Stimulated activated CD4-positive, alpha-beta T cell treated with anti-CD3 and anti-CD28 coated beads, Interleukin-15, amount 100 ng/mL, for 48 hours (primary cell): Measurements from ENCODE around the gene LIPC.

Experiments
- DNase-seq, 2 donors: peaks; one replicate each; pipeline ENCODE4 v3.0.0-alpha.2; 2020; ENCODE audit warnings: low read depth in 2 of 2

LIPC gene

DNA sequence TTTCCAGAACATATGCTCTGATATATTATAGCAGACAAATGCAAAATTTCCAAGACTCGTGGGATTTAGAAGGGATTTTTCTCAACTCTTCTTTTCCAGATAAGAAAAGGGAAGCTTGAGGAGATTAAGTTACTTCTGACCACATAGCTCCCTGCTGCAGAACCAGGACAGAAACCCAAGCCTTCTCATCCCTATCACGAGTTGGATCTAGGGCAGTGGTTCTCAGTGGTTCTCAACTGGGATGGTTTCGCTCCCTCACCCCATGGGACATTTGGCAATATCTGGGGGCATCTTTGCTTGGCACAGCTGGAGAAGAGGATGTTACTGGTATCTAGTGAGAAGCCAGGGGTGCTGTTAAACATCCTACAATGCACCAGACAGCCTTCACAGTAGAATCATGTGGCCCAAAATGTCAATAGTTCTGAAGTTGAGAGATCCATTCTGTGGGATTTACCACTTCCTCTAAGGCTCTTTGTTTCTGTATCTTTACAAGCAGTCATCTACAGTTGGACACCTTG is 64.2 kb downstream of the LIPC start:
- no peak for DNase-seq

DNA sequence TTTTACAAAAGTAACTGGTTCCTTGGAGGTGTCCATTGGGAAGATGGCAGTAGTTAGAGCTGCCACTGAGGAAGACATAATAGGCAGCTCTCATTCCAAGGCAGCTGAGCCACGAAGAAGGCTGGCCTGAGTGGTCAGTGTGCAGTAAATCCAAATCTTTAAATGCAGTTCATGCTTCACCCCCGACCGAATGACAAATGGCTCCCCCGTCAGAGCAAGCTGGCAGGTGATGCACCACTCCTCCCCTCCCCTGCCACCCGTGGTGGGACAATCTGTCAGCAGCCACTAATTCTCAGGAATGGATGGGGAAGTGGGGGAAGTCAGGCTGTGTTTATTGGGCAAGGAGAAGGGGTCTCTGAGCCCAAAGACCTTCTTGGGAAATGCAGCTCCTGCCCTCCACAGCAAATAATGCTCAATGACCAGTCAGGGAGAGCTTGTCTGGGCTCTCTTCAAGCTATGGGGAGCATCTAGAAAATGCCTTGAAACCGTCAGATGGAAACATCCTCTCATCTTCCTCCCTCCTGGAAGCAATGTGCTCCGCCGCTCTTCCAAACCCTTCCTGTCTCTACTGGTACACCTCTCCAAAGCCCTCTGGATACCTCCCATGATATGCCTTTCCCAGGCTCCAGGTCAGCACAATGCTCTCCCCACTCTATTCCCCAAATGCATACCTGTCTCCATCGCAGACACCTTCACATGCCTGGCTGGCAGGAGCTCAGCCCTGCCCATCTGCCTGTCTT is 65.4 kb downstream of the LIPC start:
- DNase-seq: no peak

DNA sequence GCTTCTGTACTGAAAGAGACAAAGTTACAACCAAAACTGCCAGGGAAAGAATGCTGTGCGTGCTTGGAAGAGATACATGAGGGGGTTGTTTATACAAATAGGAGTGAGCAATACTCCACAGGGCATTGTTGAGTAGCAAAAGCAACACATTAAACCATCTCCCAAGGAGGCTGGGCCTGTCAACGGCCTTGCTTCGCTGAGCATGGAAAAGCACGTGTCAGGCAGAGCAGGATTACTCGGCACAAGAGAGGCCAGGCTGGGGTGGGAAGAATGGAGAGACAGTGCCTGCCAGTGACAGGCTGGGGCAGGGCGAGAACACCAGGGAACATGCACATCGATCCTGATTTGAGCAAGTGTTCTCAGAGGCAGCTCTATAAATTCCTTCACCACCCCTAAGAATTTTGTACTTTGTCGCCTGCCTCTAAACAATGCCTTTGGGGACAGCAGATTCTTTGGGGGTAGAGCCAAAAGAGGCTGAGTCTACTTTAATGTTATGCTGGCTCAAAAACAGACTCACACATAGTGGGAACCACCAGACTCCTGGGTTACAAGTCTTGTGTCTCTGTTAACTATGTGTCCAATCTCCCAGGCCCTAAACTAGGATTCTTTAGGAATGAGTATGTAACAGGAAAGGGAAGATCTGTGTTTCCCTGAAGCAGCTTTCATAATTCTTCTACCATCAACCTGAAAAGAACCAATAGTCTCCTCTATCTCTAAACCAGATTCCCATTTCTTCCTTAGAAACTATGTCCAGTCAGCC is 67.2 kb downstream of the LIPC start:
- no peak for DNase-seq

DNA sequence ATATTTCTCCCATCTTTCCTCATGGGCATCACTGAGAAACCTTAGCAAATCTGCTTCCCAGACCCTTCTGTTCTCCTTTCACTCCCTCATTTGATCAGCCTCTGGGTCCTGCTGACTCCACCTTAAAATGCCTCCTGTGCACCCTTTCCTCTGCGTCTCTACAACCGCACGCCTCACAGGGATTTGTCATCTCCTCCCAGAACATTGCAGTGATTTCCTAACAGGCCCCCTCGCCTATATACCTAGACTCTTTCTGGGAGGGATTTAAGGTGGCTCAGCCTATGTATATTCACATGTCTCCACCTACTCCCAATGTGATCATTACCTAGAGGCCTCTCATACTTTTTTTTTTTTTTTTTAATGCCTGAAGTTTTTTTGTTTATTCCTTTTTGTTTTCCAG is 69.2 kb downstream of the LIPC start:
- DNase-seq: no peak

DNA sequence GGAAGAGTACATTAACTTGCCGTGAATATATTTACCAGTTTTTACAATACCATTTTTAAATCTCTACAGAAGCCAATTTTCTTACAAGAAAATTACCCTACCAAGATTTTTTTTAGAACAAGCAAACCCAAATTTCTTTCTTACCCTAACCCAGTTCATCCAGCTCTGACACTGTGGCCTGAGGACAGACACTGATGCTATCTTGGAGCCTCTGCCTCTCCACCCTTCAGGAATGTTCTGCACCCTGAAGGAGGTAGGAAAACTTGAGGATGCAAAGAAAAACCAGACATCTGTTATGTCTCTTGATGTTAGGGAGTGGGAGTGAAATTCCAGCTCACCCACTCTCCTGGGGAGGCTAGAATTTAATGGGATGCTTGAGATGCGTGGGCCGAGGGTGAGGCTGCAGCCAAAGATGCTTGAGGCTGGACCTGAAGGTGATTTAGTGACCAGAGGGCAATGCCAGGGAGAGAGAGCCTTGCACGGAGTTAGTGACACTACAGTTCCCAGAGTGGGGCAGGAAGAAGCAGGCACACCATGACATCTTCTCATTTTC is 69.9 kb downstream of the LIPC start:
- DNase-seq: no peak

DNA sequence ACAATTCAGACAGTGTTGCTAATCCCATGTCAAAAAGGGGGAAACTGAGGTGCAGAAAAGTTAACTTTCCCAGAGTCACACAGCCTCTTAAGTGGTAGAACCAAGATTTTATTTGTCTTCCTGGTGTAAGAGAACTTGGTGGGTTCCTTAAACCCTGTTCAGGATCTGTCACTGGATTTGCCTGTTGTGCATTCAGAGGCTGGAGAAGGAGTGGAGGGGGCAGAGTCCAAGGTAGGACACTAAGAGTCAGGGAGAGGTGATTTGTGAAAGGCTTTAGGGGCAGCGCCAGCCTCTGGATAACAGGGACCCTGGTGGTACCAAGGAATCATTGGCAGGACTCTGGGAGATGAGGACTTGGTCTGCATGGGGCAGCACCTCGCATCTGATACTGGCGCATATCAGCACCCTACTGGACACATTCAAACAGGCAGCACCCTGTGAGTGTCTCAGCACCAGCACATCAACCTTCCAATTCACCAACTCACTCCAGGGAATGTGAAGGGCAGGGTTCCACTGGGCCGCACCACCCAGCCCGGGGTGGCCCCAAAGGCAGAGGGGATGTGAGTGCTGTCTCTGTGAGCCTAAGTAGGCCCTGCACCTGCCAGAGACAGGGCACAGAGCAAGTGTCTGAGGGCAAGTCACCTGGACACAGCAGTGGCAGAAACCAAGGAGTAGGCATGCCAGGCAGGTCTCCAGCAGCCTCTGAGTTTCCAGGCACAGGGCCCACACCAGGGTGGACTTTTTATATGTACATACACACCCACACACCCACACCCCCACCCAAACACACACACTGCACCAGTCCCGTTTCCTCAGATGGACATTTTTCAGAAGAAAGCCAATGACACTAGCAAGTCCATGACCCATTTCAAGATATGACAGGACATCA is 71.6 kb downstream of the LIPC start:
- no peak for DNase-seq

DNA sequence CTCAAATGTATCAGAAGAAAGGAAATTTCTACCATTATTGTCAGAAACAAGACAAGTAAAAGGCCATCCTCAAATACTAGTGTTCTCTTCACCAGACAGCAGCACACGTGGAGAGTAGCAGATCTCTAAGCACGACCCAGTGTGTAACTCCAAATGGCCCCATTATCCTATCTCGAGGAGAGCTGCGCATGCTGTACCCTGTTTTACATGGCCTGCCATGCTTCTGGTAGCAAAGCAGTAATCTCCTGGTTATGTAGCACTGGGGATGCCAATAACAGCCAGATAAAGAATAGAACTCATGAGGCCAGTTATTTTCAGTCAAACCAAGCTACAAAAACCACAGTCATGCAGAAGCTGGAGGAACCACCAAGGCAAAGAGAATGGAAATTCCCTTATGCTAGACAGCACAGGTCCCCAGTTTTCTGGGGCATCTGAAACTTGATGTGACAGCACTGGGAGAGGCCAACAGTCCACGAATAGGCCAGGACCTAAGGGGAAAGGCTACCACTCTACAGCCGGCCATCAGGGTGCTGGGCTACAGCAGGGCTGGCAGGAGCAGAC is 73.0 kb downstream of the LIPC start:
- DNase-seq: no peak

DNA sequence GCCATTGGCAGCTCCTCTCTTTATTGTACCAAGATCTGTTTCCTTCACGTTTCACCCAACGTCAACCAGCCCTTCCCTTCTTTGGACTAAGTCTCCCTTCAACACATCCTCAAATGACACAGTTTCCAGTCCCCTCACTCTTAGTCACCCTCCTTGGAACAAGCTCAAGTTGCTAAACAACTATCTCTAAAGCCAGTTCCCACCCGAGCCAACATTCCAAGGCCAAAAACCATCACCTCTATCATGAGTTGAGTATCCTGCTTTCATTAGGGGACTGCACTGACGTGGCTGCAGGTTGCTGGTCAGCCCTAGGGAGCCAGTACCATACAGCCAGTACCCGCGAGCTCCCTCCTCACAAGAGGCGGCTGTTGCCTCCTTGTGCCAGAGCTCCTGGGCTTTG is 73.8 kb downstream of the LIPC start:
- no peak for DNase-seq

DNA sequence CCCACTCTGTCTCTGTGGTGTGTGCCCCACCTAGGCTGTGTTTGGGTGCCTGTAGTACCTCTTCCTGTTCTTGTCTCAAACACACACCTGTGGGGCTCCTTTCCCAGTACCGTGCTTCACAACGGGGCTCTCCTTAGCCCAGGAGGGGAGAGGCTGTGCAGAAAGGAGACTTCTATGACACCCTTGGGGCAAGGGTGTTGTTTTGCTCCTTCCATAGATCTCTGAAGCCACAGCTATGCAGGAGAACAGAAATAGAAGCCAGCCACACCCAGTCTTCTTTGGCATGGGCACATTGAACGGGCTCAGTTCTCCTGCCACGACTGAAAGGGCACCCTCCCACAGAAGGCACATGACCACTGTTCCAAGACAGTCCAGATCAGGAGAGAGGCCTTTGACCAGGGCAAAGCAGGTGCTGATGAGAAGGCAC is 74.3 kb downstream of the LIPC start:
- DNase-seq: no peak

DNA sequence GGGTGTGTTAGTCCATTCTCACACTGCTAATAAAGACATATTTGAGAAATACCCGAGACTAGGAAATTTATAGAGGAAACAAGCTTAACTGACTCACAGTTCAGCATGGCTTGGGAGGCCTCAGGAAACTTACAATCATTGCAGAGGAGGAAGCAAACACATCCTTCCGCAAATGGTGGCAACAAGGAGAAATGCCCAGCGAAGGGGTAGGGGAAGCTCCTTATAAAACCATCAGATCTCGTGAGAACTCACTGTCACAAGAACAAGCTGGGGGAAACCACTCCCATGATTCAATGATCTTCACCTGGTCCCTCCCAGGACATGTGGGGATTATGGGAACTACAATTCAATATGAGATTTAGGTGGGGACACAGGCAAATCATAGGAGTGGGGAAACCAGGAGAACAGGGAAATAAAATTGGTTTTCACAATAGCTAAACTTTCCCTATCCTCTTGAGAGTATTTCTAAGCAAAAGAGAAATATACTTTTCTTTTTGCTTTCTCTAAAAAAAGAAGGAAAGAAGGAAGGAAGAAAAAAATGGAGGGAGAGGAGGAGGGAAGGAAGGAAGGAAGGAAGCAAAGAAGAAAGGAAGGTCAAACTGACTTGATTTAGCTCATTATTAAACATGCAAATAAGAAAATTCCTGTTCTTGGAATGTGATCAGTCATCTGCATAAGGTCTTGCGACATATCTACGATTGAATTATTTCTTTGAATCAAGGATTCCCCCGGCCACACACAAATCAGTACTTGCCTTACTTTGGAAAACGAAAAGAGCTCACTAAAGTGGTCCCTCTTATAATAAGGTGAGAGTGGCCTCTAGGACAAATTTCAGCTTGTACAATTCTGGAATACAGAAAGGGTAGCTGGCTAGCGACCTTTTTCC is 75.2 kb downstream of the LIPC start:
- DNase-seq: no peak

DNA sequence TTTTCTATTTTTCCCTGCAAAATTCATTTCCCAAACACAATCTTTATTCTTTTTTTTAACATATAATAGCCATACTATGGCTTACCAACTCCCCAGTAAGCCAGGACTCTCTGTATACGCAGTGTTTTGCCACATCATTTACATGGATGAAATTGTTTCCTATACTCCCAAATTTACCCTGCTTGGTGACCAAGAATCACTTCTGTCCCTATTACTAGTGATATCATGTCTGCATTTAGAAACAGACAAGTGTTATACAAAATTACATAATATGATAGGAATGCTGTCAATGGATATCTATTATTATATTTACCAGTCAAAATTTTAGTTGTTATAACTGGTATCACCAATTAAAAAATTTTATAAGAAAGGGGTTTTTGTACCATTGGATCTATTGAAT is 77.8 kb downstream of the LIPC start:
- no peak for DNase-seq

DNA sequence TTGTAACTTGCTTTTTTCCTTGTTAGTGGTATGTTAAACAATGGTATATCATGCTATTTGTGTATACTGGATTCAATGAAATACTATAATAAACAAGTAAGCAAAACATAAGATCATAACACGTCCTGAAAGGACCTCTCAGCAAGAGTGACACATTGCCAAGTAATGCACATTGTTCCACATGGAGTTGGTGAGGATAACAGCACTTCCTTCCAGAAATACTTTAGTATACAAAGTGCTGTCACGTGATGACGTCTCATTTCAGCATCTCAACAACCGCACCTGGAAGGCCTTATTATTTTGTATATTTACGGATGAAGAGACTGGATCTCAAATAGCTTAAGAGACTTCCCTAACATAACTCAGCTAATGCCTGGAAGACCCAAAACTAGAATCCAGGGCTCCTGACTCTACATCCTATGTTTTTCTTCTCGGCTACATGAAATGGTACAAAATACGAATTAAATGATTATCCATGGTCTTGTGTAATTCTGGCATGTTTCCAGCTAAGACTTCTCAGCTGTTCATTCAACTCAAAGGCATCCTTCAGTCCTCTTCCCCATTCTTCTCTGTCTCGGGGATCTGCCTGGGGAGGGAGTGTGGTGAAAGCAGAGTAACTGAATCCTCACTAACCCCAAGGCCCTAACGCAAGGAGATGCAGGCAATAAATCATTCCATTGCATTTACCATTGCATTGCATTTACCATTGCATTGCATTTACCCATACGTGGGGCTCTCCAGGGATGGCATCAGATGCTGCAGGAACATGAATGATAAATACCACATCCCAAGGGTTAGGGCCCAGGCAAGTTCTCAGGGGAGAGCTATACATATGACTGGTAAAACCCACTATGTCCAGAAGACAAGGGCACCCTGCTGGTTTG is 79.2 kb downstream of the LIPC start:
- no peak for DNase-seq

DNA sequence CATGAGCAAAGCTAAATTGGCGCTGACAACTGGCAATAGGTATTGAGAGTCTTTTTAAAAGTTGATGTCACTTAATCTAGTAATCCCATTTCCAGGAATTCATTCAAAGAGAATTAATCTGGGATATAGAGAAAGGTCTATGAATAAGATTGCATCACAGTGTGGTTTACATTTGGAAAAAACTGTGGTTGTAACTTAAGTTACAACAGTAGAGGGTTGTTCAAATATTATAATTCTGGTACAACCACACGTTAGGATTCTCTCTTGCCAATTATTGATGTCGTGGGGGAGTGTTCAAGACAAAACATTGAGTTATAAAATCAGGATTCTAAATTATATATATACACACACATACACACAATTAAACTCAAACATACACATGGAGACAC is 79.8 kb downstream of the LIPC start:
- DNase-seq: no peak

DNA sequence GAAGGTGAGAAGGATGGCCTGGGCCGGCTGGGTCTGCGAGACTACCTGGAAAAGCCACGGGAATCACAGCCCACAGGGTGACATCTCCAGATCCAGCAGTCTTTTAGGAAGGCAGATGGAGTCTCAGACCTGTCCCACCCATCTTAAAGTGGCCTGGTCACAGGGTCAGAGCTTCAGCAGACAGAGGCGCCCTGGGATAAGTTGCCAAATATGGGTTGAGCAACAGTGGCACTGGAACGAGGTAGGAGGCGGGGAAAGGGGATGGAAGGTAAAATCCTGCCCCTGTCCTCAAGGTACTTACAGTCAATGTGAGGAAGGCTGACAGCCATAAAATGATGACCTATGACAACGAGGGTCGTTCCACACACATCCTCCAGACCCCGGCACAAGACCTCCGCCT is 80.7 kb downstream of the LIPC start:
- no peak for DNase-seq

DNA sequence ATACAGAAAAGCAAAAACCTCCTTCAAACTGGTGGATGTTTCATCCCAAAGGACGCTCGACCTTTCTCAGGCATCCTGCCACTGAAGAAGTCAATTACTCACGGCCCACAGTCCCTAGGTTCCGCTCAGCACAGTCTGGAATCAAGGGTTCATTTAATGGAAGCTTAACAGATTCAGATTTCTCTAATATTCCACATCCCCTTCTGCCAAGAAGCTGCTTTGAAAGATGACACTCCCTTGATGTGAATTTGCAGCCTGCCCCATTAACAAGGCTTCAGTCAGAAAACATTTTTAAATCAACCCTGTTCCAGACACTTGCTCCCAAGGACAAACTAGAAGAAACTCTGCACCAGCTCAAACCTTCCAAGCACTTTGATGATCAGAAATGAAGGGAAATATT is 81.2 kb downstream of the LIPC start:
- no peak for DNase-seq

DNA sequence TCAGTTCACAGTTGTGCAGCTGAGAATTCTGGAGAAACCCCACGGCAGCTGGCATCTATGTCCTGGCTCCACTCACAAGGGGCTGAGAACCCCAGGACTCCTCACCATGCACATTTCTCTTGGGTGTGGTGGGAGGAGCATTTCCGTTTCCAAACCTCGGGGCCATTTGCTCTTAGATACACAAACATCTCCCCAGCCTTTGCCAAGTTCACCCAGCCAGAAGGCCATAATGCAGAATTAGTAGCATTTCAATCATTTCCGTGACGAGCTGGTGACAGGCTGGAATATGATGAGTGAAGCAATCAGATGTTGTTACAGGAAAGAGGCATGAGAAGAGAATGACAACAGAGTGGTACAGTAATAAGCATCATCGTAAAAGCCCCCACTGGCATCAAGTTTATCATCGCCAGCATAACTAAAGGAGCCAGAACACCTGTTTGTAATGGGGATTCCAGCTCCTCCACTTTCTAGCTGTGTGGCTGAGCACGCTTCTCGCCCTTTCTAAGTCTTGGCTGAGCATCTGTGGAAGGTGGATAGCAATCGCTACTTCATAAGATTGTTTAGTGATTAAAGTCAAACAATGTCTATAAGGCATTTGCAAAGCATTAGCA is 82.0 kb downstream of the LIPC start:
- no peak for DNase-seq

DNA sequence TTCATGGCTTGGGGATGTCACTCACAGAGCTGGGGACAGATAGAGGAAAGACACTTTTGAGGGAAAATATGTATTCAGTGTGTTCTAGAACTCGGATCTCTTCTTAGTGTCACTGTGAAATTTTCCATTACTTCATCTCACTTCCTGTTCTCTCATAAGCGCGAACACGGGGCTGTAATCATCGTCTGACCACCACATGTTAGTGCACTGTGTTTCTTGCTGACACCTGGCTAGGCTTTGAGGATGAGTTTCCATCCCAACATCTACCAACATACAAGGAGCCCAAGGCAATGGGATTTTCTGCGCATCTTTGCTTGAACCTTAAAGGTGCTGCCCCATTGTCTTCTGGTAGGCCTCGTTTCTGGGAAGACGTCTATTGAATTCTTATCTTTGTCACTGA is 84.0 kb downstream of the LIPC start:
- DNase-seq: peak in 1 of 2 donors; percentile 7

DNA sequence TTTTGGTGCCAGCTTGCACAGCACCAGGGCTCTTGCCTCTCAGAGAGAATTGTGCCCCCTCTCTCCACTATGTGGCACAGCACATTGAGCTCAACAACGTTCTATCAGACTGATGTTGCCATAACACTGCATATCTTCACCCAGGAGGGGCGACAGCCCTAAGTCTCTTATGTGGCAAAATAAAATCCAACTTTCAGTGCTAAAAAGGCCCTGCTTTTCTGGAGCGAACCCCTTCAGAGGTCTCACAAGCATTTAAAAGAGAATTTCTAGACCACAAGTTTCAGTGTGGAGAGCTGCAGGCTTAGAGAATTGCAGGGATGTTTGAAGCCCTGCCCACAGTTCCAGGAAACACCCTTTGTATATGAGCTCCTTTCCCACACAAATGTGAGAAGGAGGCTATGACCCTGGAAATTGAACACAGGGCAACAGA is 85.5 kb downstream of the LIPC start:
- no peak for DNase-seq
